HG03196 (cell line): ENCODE data around the gene ST6GALNAC6.
"Not testable (repeated sequence)": the region's sequence is repeated elsewhere in the genome, so short reads cannot be mapped to it uniquely, and the experiment has no call there.

ENCODE experiments used
- ATAC-seq: cut with Tn5 transposase; IDR thresholded peaks from one replicate; pipeline ENCODE4 v1.9.1; 2021; ENCODE audit not compliant: unreplicated experiment

Gene ST6GALNAC6

DNA sequence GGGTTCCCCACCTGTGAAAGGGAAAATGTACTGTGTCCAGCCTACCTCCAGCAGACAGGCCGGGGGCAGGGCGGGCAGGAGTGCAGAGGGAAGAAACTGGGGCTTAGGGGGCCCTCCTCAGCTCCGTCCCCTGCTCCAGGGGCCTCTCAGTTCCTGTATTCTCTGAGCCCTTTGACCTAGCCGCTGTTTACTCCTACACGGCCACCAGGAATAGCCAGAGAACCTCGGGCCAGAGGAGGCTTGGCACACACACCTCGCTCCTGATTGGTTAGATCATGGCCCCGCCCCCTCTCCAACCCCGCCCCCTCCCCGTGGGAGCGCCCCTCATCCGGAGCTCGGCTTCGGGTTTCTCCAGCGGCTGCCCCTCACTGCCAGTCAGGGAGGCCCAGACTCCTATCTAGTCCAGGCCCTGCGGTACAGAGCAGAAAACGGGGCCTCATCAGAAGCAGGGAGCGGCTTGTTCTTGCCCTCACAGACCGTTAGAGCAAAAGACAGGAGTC lies 2.2 kb downstream of the ST6GALNAC6 start:
- ATAC-seq = no peak

DNA sequence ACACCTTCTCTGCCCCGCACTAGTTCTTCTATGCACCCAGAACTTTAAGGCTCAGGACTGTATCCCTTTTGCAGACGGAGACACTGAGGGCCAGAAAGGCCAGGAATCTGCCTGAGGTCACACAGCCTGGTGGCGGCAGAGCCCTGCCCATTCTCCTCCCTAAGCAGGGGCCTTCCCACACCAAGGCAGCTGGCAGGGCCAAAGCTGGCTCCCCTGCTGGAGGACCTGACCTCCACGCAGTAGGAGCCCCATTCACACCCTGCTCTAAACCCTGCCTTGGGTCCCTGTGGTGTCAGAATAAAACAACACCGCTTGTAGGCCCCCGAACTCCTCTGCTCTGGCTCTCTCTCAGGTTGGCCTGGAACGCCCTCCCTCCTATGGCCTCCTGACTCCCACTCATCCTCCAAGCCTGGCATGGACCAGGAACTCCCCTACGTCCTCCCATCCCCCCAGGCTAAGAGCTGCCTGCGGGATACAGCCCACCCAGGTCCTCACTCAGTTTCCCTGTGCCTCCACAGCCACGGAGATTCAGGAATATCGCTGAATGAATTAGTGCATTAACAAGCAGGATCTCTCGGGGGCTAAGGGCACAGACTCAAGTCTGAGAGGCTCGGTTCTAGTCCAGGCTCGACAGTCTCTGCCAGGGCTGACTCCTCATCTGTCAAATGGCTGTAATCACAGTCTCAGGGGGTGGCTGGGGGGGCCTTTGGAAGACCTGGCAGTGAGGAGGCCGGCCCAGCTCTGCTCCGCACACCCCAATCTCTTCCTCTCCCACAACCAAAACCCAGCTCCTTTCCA lies 2.8 kb downstream of the ST6GALNAC6 start:
- ATAC-seq = no peak

DNA sequence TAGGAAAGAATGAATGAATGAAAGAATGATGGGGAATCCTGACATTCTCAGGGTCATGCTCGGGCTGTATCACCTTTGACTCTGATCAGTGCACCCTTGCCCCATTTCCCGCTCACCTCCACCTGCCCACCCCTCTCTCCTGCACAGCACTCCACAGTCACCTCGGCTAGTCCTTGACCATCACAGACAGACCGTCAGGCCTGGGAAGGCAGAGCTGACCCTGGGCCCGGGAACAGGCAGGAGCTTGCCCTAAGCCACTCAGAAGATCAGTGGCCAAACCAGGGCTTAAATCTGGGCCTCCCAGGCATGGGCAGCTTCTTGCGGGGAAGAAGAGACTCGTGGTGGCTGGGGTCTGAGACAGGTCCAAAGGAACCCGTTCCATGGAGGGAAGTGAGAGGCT lies 3.6 kb downstream of the ST6GALNAC6 start:
- ATAC-seq = no peak

DNA sequence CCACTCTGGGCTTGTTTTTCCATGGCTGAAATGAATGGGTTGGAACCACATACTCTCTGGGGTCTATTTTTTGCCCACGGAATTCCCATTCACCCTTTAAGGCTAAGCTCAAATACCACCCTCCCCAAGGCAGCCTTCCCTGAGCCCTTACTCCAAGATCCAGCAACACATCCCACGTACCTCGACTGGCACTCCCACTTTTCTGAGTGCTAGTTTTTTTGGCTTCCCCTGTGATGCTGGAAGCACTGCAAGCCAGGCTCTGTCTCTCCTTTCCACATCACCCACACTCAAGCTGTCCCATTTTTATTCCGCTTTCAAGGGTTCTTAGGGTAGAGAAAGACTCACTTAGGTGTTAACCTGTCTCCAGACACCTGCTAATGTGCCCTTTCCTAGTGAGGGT lies 6.0 kb downstream of the ST6GALNAC6 start:
- ATAC-seq = no peak

DNA sequence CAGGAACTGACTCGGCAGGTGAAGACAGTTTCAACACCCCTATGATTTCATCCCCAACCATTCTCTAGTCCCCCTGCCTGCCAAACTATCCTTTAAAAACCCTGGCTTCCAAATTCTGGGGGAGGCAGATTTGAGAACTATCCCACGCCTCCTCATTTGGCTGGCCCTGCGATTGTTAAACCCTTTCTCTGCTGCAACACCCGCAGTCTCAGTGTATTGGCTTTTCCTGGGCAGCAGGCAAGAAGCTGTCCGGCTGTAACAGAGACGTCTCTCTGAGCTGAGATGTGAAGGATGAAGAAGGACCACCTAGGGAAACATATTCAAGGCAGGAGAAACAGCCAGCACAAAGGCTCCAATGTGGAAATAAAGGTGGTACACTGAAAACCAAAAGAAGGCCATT lies 6.6 kb downstream of the ST6GALNAC6 start:
- ATAC-seq = no peak

DNA sequence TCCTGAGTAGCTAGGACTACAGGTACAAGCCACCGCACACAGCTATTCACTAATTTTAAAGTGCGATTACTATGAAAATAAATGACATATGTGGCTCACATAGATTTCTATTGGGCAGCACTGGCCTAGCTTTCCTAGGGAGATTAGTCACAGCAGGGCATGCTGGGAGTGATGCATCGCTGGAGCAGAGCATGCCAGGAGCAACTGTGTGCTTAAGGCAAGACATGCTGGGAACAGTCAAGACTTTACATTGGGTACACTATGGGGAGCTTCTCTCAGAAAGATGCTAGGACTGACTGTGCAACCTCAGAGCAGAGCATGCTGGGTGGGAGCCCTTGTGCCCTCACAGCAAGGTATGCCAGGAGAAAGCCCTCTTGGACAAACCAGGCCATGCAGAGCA lies 9.3 kb downstream of the ST6GALNAC6 start:
- ATAC-seq = no peak

DNA sequence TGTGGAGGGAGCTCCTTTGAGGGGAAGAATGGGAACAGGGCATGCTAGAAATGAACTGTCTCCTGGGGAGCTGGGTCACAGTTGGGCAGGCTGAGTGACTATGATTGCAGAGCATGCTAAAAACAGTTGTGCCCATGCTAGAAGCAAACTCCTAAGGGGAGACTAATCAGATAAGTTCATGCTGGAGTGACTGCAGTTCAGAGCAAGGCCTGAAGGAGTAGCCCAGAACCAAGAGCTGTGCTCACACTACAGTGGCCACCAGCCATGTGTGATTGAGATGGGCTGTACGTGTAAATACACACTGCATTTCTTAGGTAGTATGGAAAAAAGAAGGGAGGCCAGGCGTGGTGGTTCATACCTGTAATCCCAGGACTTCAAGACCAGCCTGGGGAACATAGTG lies 11.6 kb downstream of the ST6GALNAC6 start:
- no peak for ATAC-seq

DNA sequence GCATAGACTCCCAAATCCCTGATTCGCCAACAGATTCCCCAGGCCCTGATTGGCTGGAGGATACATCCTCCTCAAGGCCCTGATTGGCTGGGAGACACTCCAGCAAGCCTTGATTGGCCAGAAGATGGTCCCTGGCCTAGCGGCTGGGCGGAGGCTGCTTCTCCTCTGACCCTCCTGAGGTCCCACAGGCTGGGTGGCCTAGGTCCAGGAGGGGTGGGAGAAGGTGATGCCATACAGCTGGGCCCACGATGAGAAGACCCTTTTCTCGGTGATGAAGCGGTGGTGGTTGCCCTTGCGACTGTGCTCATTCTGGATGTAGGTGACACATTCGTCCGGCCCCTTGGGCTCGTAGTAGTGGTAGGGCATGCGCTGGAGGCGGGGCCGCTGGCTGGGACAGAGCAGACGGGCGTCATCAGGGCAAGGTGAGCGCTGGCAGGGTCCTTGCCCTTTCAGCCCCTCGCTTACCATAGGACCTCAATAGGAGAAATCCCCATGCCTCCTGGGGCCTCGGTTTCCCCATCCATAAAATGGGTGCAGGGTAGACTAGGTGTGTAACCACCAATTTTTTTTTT lies 12.9 kb downstream of the ST6GALNAC6 start:
- no peak for ATAC-seq

DNA sequence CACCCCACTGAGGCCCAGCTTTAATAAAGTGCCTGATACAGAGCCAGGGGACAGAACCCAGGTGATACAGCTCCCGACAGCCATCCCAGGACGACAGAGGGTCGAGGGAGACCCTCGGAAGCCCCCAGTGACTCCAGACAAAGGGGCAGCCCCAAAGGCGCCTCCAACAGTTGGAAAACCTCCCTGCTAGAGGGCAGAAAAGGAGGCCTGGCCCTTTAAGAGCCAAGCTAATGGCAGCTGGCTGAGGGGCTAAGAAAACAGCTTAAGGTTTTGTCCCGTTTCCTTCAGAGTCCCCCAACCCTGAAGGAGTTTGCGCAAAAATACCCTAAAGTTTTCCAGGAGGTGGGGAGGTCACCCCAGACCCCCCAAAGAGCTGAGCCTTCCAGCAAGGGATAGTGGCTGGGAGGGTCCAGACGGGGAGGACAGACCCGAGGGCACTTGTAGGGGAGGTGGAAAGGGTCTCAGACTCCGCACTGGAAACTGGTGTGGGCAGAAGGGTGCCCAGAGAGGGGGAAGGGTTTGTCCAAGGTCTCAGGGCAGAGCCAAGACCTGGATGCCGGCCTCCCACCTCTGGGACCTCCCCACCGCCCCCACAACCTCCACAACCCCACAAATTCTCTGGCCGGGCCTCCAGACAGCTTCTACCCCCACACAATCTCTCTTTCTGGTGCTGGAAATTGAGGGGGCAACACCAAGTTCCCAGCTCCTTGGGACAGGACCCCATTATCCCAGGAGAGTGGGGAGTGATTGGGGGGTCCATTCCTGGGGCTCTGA lies 13.7 kb downstream of the ST6GALNAC6 start:
- no peak for ATAC-seq

DNA sequence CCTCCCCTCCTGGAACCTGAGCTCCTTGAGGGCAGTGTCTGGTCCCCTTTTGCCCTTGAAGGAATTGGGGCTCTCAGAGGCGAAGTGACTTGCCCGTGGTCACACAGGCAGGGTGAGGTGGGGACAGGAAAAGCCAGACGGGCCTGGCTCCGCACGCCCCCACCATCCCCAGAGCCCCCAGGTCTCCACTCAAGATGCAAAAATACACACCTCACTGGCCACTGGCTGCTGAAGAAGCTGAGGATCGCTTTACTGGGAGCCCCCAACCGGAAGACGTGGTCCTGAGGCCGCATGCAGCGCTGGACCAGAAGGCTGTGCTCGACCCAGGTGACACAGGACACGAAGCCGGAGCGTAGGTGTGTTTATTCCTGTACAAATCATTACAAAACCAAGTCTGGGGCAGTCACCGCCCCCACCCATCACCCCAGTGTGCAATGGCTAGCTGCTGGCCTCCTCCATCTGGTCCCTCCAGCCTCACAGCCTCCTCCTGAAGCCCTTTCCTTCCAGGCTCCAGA lies 14.4 kb downstream of the ST6GALNAC6 start:
- ATAC-seq = no peak

DNA sequence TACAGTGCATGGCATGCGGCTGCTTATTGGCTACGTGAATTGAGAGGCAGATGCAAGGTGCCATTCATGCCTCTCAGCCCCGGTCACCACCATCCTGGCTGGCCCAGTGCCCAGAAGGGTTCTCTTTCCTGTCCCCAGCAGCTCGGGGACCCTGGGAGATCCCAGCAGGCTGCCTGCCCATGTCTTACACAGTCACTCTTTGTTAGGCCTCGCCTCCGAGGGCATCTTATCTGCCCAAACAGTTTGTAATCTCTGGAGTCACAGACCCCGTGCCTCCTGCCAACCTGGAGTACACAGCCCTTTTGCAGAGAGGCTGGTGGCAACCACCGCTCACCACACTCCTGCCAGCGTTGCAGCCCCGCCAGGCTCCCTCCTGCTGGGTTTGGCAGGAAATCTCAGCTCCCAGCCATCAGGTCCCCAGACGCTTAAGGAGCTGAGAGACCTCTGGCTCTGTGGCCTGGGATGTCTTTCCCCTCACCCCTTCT lies 14.9 kb downstream of the ST6GALNAC6 start:
- no peak for ATAC-seq

DNA sequence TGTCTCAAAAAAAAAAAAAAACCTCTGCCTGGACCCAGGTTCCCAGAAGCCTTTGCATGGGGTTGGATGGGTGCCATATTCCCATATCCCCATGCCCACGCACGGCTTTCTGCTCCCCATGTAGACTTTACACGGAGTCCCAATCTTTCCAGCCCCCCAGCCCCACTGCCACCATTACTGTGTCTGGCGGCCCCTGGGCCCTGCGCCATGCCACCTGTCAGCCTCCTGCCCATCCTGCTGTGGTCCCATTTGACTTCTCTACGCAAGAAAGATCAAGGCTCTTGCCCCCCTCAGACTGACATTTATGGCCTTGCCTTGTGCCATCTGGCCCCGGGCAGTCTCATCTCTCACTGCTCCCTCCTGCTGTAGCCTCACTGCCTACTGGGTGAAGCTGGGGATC lies 15.4 kb downstream of the ST6GALNAC6 start:
- no peak for ATAC-seq

DNA sequence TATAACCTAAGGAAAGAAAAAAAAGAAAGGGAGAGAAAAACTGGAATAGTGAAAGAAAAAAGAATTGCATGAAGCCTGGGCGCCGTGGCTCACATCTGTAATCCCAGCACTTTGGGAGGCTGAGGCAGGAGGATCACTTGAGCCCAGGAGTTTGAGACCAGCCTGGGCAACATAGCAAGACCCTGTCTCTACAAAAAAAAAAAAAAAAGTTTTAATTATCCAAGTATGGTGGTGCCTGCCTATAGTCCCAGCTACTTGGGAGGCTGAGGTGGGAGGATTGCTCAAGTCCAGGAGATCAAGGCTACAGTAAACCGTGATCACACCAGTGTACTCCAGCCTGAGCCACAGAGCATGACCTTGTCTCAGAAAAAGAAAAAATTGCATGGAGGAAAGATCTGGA lies 17.7 kb downstream of the ST6GALNAC6 start:
- not testable (repeated sequence) for ATAC-seq

DNA sequence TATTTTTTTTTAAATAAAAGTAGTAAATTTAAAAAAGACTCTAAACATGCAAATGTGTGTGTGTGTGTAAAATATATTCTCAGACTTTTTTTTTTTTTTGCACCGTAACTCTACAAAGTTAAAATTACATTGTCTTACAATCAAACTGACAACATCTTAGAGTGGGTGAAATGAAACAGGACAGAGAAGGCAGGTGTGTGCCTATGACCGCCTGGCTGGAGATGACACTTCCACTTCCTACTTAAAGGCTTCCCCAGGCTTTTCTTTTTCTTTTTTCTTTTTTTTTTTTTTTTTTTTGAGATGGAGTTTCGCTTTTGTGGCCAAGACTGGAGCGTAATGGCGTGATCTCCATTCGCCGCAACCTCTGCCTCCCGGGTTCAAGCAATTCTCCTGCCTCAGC lies 19.3 kb downstream of the ST6GALNAC6 start:
- no peak for ATAC-seq

DNA sequence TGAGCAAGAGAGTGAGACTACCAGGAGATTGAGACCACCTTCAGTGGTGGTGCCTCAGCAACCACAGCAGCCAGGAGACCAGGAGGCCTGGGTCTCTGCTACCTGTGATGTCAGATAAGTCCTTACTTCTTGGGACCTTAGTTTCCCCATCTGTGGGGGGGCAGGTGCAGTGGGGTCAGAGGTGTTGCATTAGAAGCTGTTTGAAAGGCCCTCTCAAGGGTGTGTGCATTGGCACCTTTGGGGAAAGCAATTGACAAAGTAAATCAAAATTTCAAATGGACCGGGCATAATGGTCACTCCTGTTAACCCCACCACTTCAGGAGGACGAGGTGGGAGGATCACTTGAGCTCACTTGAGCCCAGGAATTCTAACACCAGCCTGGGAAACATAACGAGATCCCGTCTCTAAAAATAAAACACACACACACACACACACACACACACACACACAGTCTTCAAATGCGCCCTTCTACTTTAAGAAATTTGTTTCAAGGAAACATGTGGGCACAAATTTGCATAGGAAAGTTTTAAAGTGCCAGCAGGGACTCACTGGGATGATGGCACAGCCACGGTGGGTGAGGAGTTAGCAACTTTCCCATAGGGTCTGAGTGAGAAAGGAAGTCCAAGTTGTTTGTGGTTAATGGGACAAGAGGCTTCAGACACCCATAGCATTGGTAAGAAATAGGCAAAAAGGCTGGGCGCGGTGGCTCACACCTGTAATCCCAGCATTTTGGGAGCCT lies 20.6 kb downstream of the ST6GALNAC6 start:
- no peak for ATAC-seq

DNA sequence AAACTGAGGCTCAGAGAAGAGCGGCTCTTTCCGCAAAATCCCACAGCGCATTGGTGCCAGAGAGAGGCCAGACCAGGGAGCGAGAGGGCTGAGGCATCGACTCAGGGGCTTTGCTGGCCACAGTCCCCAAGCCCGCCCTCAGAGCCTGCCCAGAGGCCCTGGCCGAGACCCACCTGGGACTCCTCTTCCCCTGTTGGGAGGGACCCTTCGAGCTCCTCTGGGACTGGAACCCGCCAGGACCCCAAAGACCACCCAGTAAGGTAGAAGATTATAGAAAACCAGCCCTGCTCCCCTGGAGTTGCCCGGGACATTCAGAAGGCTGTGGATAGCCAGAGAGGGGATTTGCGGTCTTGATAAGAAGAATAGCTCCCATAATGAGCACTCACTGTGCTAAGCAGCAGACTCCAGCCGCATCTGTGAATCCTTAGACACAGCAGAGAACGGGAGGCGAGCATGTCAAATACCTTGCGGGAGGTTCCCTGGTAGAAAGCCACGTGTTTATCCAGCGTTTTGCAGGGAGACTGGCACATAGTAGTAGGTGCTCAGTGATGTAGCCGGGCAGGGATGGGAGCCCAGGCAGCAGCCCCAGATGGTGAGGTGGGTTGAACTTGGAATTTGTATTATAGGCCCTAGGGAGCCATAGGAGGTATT lies 21.3 kb downstream of the ST6GALNAC6 start:
- ATAC-seq = no peak

DNA sequence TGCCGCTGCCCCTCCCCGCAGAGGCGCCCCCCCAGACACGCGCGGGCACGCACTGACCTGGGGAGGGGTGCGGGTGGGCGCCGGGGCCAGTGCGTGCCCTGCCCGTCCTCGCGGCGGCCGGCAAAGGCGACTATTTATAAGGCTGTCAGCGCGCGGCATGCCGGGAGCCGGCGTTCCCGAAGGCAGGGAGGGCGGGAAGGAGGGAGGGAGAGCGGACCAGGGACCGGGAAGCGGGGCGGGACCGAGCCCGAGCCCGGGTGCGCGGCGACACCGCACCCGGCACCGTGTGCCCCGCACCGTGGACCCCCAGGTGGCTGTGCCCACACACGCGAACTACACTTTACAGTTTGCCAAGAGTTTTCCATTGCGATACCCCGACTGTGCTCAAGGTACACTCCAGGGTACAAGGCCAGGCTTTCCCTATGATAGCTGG lies 21.8 kb downstream of the ST6GALNAC6 start, which contains the start of gene AK1:
TSS of gene AK1 (minus strand) at position 110 of the 433 bp plus-strand sequence. CDS start 3,058 bp downstream, outside the sequence.
- ATAC-seq = no peak

DNA sequence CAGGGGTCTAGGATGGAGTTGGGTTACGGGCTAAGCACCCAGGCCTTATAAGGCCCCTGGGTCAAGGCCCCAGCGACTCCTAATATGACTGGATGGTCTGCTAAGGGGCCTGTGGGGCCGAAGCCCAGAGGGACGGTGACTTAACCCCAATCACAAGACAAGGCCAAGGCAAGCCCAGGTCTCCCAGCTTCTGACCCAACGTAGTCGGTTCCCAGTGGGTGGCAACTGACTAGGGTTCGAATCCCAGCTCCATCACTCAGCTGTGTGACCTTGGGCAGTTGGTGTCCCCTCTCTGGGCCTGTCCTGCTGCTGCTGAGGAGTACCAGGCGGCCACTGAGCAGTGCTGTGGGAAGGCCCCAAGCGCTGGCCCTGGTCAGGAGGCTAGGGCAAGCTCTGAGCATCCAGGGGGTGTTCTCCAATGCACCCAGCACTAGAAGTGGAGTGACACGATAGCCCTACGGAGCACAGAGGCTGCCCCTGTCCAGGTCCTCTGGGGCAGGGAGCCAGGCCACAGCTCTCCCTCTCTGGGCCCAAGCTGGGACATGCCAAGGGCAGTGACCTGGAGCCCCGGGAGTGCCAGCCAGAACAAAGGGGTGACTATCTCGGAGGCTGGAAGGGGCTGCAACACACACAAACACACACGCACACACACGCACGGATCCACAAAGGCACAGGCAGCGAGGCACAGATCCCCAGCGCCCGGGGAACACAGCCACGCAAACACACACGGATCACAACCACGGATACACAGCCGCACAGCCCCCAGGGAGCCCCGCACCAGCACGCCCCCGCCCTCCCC lies 22.4 kb downstream of the ST6GALNAC6 start:
- no peak for ATAC-seq

DNA sequence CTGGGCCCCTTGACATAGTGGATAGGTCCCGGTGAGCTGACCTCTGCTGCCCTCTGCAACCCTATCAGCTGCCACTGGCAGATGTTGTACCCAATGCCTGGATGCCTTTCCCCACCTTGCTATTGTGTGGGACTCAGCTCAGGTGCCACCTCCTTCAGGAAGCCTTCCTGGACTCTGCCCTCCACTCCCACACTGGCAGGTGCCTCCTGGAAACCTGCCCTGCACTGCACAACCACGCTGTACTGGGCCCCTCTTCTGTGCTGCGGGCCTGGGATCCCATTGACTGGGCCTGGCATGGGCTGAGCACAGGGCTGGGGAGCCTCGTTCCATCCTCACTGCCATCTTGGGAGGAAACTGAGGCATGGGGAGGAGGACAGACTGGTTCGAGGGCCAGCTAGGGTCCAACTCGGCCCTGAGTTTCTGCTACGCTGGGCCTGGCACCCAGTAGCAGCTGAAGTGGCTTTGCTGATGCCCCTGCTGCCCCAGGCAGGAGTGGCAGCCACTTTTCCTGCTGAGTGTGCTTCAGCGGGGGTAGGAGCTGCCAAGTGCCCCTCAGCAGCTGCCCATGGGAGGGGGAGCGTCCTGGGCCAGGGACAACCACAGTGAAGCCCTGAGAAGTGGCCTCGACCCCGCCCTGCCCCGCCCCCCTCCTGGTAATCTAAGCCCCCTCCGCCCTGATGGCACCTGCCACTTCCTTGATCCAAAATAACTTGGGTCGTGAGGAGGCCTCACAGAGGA lies 23.2 kb downstream of the ST6GALNAC6 start:
- no peak for ATAC-seq
